GM19099 (cell line): ENCODE measurements around the gene CHAF1B.

Source experiments
- POLR2A ChIP-seq: IDR thresholded peaks from 3 replicates; pipeline ENCODE4 v1.6.1; 2011; ENCODE audit warnings: low read depth; ENCODE audit not compliant: insufficient read length; ENCODE audit errors: extremely low read depth

CHAF1B gene

GRCh38 chr21:36463991-36464390, 78.8 kb downstream of the CHAF1B start:
- no peak for TF ChIP-seq POLR2A

GRCh38 chr21:36464590-36464989, 79.4 kb downstream of the CHAF1B start:
- no peak for TF ChIP-seq POLR2A

- TF ChIP-seq POLR2A = no peak
Measured at GRCh38 chr21:36465478-36465877, 80.3 kb downstream of the CHAF1B start.

- no peak for TF ChIP-seq POLR2A
Measured at GRCh38 chr21:36466061-36466511, 80.9 kb downstream of the CHAF1B start.
